ENCODE results near the gene CPNE9. TPM values are rescaled to one million over a fixed set of nuclear protein-coding genes. Genes with fewer than 3 reads are reported as not detected.

Gene CPNE9
- polyA plus RNA-seq, 2 of the 4 experiments (the other 2 are of a cell fraction): 0.03 TPM; not detected in 1

GRCh38 chr3:9750556-9751411 lies 47.2 kb downstream of the CPNE9 start:
- Histone ChIP-seq H3K4me2 (peak overlapping the region; percentile 91), H3K27ac (peak overlapping the region; percentile 95 to 97), H3K4me1 (peaks cover 13% of the 10 kb centered on the region; the same call in 2 of the 3 replicates), H3K9me3 (no peaks in the 10 kb centered on the region), H3K4me3 (peak overlapping the region; percentile 72)
- 37% methylated on average over 17 of the region's 17 CpGs for WGBS (ENCODE audit: missing lambda C conversion rate)
- POLR2A ChIA-PET: interaction anchor here (1.9 kb wide), 1 partner anchor 19 kb away, joined by 17 read pairs; the partner anchor contains the start of gene BRPF1
- ATAC-seq (peak in 1 of 2 experiments; percentile 13; a peak in 2 of 6 replicates), FAIRE-seq (no peak), DNase-seq (ENCODE audit: low read depth in 1 of 2, low spot score in 1 of 2) (peak in 1 of 2 experiments; percentile 30)
- no peak for TF ChIP-seq CEBPB (IDR thresholded peaks at IDR 0.05)
- TF ChIP-seq KDM5A (IDR thresholded peaks at IDR 0.05): no peak
- CTCF ChIA-PET: interaction anchor here (0.6 to 4.9 kb wide), 7 partner anchors 14 to 146 kb away, joined by 3 to 22 read pairs (median 4); partner anchors contain the start of genes BRPF1 and CAMK1

- no peak for TF ChIP-seq REST (IDR thresholded peaks at IDR 0.05)
- no peak for TF ChIP-seq FOSL2 (IDR thresholded peaks at IDR 0.05)
- TF ChIP-seq FOSL2 (CRISPR knock-in tag; IDR thresholded peaks at IDR 0.05): no peak
- no peak for TF ChIP-seq SREBF2 (IDR thresholded peaks at IDR 0.05)
- no peak for TF ChIP-seq FOSB (CRISPR knock-in tag; IDR thresholded peaks at IDR 0.05)
- TF ChIP-seq ZC3H11A (IDR thresholded peaks at IDR 0.05): no peak
- TF ChIP-seq RNF2 (IDR thresholded peaks at IDR 0.05; ENCODE audit: borderline replicate concordance, low read depth): no peak
- TF ChIP-seq KDM5A (IDR thresholded peaks at IDR 0.05): no peak
- no peak for TF ChIP-seq HOXA7 (CRISPR knock-in tag; IDR thresholded peaks at IDR 0.05)
- no peak for TF ChIP-seq ZNF302 (CRISPR knock-in tag; IDR thresholded peaks at IDR 0.05)
- no peak for TF ChIP-seq JUNB (IDR thresholded peaks at IDR 0.05)
- TF ChIP-seq BCL3 (IDR thresholded peaks at IDR 0.05): no peak
- TF ChIP-seq EHF (CRISPR knock-in tag; IDR thresholded peaks at IDR 0.05): no peak
- no peak for TF ChIP-seq CHD4 (IDR thresholded peaks at IDR 0.05; ENCODE audit: borderline replicate concordance)
- no peak for TF ChIP-seq RFX5 (IDR thresholded peaks at IDR 0.05)
- no peak for TF ChIP-seq ZFP36 (IDR thresholded peaks at IDR 0.05; ENCODE audit: borderline replicate concordance, partially characterized antibody)
- TF ChIP-seq MAFK (IDR thresholded peaks at IDR 0.05; ENCODE audit: partially characterized antibody): no peak
- DNase-seq (ENCODE audit: low read depth in 1 of 2, low spot score in 1 of 2) (no peak), FAIRE-seq (no peak), ATAC-seq (no peak)
- Histone ChIP-seq H3K9me3 (no peaks in the 10 kb centered on the region), H3K4me3 (no peak overlapping the region), H3K4me1 (peaks cover 9% of the 10 kb centered on the region; the same call in 2 of the 3 replicates), H3K27ac (no peak overlapping the region), H3K4me2 (no peak overlapping the region)
- 88% methylated on average over 8 of the region's 8 CpGs for WGBS (ENCODE audit: missing lambda C conversion rate)
- POLR2A ChIA-PET: interaction anchor here (0.6 kb wide), 1 partner anchor 177 kb away, joined by 3 read pairs; no protein-coding TSS in a partner anchor
- CTCF ChIA-PET: interaction anchor here (0.7 to 2.3 kb wide), 4 partner anchors 33 to 251 kb away, joined by 3 to 8 read pairs (median 4); no protein-coding TSS in a partner anchor
Observed at GRCh38 chr3:9754678-9755077, 51.0 kb downstream of the CPNE9 start.
